ENCODE data around the gene ZBED3. TPM values are rescaled to one million over a fixed set of nuclear protein-coding genes. Genes with fewer than 3 reads are reported as not detected.

ZBED3 gene
- total and polyA plus RNA-seq, 9 of the 15 experiments (the other 6 are each of a cell fraction or from before 2014, with no cell fraction given): 0.01 to 0.03 (median 0.01) TPM; not detected in 5

DNA sequence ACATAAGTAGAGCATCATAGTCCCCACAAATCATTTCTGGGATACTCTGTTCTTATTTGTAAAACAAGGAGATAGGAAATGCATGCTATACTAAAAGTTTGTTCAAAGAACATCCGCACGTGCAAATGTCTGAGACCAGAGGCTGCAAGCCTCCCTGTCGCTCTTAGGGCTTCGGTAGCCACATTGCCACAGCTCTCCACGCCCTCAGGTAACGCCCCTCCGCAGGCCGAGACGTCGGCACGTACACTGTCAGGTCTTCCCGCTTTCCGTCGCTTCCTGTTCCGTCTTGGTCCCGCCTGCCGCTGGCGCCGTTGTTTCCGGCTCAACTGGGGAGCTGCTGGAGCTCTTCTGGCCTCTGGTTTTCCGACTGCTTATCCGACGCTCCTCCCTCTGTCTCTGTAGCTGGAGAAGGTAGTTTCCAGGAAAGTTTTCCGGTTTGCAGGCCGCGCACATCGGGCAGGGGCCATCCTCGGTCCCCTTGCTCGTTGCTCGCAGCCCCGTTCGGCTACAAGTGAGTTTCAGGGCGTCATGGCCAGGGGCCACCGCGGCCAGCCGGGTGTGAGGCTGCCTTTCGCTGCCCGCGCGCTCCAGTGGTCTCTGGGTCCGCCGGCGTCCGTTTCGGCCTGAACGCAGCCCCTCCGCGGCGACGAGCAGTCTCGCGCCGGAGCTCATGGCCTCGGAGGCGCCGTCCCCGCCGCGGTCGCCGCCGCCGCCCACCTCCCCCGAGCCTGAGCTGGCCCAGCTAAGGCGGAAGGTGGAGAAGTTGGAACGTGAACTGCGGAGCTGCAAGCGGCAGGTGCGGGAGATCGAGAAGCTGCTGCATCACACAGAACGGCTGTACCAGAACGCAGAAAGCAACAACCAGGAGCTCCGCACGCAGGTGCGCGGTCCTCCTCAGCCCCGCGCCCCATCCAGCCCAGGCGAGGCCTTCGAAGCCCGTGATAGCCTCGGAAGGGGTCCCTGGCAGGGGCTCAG lies 56.7 kb downstream of the ZBED3 start, which contains the start of gene AGGF1 (continued):
- TF ChIP-seq, protein P1, sequence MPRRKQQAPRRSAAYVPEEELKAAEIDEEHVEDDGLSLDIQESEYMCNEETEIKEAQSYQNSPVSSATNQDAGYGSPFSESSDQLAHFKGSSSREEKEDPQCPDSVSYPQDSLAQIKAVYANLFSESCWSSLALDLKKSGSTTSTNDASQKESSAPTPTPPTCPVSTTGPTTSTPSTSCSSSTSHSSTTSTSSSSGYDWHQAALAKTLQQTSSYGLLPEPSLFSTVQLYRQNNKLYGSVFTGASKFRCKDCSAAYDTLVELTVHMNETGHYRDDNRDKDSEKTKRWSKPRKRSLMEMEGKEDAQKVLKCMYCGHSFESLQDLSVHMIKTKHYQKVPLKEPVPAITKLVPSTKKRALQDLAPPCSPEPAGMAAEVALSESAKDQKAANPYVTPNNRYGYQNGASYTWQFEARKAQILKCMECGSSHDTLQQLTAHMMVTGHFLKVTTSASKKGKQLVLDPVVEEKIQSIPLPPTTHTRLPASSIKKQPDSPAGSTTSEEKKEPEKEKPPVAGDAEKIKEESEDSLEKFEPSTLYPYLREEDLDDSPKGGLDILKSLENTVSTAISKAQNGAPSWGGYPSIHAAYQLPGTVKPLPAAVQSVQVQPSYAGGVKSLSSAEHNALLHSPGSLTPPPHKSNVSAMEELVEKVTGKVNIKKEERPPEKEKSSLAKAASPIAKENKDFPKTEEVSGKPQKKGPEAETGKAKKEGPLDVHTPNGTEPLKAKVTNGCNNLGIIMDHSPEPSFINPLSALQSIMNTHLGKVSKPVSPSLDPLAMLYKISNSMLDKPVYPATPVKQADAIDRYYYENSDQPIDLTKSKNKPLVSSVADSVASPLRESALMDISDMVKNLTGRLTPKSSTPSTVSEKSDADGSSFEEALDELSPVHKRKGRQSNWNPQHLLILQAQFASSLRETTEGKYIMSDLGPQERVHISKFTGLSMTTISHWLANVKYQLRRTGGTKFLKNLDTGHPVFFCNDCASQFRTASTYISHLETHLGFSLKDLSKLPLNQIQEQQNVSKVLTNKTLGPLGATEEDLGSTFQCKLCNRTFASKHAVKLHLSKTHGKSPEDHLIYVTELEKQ (CRISPR knock-in tag; IDR thresholded peaks at IDR 0.05): no peak
- TF ChIP-seq SREBF1 (IDR thresholded peaks at IDR 0.05; ENCODE audit: borderline replicate concordance, low read depth, low read length): no peak
- TF ChIP-seq, protein P2, sequence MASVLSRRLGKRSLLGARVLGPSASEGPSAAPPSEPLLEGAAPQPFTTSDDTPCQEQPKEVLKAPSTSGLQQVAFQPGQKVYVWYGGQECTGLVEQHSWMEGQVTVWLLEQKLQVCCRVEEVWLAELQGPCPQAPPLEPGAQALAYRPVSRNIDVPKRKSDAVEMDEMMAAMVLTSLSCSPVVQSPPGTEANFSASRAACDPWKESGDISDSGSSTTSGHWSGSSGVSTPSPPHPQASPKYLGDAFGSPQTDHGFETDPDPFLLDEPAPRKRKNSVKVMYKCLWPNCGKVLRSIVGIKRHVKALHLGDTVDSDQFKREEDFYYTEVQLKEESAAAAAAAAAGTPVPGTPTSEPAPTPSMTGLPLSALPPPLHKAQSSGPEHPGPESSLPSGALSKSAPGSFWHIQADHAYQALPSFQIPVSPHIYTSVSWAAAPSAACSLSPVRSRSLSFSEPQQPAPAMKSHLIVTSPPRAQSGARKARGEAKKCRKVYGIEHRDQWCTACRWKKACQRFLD (CRISPR knock-in tag; IDR thresholded peaks at IDR 0.05): peak; percentile 66; the same call in 1 of the 2 replicates
- TF ChIP-seq BRD4 (IDR thresholded peaks at IDR 0.05): 0 out of 2 replicates have a peak, but pooled peaks have one; percentile 33
- peak; percentile 55 for TF ChIP-seq SMAD4 (CRISPR knock-in tag; conservative IDR thresholded peaks at IDR 0.05)
- TF ChIP-seq, protein P3, sequence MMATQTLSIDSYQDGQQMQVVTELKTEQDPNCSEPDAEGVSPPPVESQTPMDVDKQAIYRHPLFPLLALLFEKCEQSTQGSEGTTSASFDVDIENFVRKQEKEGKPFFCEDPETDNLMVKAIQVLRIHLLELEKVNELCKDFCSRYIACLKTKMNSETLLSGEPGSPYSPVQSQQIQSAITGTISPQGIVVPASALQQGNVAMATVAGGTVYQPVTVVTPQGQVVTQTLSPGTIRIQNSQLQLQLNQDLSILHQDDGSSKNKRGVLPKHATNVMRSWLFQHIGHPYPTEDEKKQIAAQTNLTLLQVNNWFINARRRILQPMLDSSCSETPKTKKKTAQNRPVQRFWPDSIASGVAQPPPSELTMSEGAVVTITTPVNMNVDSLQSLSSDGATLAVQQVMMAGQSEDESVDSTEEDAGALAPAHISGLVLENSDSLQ (IDR thresholded peaks at IDR 0.05): peak; percentile 82
- TF ChIP-seq HNRNPLL (IDR thresholded peaks at IDR 0.05; ENCODE audit: low read depth, low read length, poor library complexity, severe bottlenecking): peak; percentile 84
- no peak for TF ChIP-seq XRCC3 (IDR thresholded peaks at IDR 0.05)
- TF ChIP-seq U2AF2 (optimal IDR thresholded peaks at IDR 0.05; ENCODE audit: low read depth, low read length): no peak
- peak; percentile 66; the same call in 1 of the 2 replicates for TF ChIP-seq FOXP1 (CRISPR knock-in tag; IDR thresholded peaks at IDR 0.05)
- no peak for TF ChIP-seq ZNF347 (CRISPR knock-in tag; IDR thresholded peaks at IDR 0.05; ENCODE audit: low read depth)

Measured in K562 (cell line).